HL-60/S4 treated with retinoic acid at 250 ng/mL for 4 days and 3 days (cell line): Measurements from ENCODE around the gene ZNF107.

ENCODE experiments used
- in situ Hi-C: fragments of 300-500 bp; cut with MboI; formaldehyde crosslinking; loops from 2 replicates; pipeline ENCODE4 v1.7.0; 2022; ENCODE audit warnings: low sequenced_read_pairs

Gene ZNF107

DNA sequence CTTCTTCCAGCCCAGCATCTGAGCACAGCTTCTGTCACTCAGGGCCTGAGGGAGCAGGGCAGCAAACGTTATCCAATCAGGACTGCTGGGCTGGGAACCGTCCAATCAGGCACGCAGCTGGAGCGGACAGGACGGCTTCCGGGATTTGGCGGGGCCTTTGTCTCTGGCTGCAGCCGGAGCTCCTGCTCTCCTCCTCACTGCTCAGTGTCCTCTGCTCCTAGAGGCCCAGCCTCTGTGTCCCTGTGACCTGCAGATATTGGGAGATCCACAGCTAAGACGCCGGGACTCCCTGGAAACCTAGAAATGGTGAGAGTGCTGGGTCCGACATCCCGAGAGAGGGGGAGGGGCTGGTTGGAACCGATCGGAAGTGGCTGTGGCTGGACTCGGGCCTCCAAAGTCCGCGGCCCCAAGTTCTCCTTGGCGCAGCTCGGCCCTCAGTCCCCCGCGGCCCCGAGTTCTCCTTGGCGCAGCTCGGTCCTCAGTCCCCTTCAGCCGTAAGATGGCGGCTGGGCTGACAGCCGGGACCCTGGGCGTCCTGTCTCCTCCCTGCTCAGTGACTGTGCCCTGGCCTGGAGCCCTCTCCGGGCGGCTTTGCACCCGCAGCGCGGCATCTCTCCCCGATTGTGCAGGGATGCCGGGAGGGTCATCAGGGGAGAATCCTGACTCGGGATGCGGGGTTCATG lies at the start of gene ZNF107:
Gene ZNF107 (plus strand): TSS at position 154 of the 683 bp plus-strand sequence. CDS start 150 bp downstream, at position 304.
- in situ Hi-C loops, result no loop called here

DNA sequence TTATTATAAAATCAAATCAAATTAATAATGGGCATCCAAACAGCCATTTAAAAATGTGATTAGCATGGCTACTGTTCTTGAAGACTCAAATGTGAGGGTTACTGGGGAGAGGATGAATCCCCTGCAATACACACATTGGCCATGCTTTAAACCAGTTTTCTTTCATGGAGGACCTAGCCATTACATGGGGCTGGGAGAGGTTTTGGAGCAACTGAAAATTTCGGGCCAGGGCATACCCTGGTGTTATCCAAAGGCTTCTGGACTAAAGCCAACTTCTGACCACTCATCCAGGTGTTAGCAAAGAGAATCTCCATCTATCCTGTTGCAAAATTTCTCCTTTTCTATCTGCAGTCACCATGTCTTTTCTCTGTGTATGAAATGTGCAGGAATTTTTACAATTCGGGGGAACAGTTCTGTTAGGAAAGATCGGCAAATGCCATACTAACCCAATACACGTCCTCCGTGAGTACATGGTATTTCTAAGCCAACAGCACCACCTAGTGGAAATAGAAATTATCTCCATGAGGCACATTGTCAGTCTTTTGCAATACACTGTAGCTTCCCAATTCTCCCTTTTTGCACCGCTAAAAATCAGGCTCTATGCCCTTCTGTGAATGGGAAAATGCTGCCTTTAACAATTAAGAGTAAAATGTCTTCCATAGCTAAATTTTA lies 47.0 kb upstream of the ZNF107 start:
- in situ Hi-C loops, result no loop called here

DNA sequence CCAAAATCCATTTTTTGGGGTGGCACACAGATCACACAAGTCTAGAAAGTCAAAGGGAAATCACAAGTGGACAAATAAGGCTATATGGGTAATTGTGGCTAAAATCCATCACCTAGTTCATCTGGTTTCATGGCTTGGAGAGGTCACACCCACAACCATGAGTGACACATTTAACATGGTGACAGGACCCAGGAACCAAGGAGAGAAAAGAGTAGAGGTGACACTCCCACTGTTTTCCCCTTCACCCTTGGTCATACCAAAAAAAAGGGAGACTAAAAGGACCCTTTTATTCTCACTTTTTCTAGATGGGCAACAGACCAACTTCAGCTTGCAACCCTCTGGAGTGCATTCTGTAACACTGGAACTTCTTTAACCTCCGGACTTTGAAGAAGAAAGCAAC lies 46.2 kb upstream of the ZNF107 start:
- in situ Hi-C loops, result no loop called here

DNA sequence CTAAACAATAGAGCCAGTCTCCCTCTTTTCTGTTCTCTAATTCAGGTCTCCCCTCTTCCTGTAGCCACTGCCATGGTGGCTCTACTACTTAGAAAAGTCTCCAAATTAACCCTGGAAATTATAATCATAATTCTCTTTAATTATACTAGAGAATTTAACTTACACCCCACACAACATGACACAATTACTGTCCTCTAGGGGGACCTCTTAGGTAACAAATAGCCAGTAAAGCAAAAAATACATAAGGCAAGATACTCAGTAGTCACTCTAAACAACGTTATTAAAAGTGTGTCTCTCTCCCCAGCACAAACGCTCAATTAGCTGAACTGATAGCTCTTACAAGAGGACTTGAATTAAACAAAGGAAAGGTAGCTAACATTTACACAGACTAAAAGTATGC lies 44.3 kb upstream of the ZNF107 start:
- in situ Hi-C loops, result no loop called here

DNA sequence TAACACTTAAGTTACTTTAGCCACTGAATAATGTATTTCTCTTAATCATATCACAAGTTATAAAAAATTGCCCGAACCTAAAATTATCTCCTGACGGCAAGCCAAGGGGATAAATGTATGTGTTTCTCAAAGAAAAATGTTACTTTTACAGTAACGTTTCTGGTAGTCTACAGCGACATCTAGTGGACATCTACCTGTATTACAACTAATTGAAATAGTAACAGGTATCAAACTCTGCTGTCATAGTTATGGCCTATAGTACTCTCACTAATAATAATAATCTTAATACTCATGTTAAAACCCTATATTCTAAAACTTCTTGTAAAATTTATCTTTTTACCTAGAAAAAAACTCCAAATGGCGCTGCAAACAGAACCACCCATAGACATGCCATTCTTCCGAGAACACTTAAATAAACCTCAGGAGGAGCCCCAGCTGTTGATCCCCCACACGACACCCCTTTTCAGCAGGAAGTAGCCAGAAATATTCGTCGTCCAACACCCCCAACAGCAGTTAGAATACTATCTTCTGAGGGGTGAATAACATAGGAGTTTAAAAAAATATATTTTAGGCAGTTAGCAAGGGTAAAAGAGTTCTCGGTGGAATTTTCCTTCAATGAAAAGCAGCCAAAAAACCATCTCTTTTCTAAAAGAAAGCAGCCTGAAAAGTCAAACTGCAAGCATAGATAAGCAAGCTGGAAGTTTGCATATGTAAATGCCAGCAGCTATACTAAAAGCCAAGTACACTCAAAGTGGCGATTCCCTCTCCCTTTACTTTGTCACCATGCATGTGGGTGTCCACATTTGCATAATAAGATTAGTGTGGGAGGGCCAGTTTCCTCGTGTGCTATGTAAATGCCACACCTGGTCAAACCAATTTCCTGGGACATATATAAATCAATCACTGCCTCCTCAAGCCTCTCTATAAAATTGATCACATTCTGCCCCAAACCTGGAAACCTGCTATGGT lies 40.5 kb upstream of the ZNF107 start:
- in situ Hi-C loops, result no loop called here

DNA sequence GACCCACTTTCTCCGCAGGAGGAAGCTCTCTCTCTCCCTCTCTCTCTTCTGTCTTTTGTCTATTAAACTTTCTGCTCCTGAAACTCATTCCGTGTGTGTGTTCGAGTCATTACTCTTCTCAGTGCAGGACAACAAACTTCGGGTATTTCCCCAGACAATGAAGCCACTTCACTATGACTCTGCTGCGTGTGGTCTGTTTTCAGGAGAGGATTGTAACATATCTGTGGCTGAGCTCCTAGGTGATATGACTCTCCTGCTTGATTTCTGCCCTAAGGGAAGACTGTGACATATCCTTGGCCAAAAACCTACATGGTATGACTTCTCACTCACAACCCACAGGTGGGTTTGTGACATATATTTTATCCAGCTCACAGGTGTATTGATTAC lies 39.9 kb upstream of the ZNF107 start:
- in situ Hi-C loops, result no loop called here

DNA sequence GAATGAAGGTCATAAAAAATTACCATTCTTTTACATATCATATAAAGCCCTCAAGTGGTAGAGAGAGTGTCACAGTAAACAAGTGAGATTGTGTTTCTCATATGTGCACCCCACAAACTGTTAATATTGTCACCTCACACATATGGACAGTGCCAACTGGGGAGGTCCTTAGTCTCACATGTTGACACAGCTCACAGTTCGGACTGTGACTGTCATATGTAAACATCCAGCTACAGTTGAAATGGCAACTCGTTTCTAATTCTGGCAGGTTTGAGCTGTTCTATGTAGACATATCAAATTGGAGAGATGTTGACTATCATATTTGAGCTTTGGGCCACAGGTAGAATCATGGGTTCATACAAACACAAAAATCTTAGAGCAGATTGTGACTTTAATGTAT lies 39.4 kb upstream of the ZNF107 start:
- in situ Hi-C loops, result no loop called here

DNA sequence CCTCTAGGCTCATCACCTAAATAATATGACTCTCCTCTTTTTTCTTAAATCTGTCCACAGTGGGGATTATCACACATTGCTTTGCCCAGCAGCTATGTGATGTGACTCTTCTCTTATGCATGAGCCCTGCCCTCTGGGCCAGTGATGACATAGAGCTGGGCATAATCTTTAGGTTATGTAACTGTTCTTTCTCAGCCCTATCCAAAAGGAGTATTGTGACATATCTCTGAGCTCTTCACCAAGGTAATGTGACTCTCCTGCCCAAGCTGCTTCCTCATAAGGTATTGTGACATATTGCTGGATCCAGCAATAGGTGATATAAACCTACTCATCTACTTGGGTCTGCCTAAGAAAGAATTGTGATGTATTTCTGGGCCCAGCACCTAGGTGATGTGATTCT lies 37.7 kb upstream of the ZNF107 start:
- in situ Hi-C loops, result no loop called here

DNA sequence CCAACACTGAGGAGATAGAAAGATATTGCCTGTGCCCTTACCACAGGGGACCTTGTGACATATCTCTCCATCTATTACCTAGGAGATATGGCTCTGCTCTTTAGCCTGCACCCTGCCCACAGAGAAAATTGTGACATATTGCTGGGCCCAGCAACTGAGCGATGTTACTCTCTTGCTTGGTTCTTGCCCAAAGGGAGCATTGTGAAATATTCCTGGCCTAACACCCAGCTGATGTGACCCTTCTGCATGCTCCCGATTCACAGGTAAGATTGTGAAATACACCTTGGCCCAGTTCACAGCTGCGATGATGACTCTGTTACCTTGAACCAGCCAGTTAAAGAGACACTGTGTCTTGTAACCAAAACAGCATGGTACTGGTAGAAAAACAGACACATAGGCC lies 37.2 kb upstream of the ZNF107 start:
- in situ Hi-C loops, result no loop called here

DNA sequence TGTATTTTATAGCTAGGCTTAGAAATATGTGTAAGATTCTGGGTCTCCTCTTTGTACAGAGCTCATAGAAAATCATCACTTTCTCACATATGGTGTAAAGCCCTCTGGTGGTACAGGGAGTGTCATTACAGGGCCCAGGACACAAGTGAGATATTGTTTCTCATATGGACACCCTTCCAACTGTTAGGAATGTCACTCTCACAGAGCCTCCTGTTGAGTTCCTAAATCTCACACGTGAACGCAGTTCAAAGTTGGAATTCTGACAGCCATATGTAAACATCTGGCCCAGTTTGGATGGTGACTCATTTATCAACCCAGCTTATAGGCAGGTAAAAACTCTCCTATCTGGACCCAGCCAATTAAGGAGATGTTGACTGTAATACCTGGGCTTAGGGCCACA lies 35.4 kb upstream of the ZNF107 start:
- in situ Hi-C loops, result no loop called here

DNA sequence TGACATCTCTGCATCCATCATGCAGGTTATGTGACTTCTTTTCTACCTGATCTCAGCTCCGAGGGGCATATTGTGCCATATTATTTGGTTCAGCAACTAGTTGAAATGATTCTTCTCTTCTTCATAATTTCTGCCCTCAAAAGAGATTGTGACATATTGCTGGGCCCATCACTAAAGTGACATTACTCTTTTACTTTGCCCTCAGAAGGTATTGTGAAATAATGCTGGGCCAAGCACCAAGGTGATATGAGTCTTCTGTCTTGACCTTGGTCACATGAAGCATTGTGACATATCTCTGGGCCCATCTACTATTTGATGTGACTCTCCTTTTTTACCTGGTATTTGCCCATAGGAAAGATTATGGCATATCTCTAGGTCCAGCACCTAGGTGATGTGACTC lies 33.9 kb upstream of the ZNF107 start:
- in situ Hi-C loops, result no loop called here

DNA sequence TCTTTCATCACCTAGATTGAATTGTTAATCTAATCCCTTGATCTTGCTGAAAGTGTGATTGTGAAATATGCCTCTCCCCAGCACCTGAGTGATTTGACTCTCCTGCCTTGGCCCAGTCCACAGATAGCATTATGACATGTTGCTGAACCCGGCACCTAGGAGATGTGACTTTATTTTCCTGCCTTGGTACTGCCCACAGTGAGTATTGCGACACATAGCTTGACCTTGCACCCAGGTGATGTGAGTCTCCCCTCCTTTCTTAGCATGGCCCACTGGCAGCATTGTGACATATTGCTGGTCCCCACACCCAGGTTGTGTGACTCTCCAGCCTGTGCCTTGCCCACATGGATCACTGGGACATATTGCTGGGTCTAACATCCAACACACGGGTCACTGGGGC lies 32.5 kb upstream of the ZNF107 start:
- in situ Hi-C loops, result no loop called here

DNA sequence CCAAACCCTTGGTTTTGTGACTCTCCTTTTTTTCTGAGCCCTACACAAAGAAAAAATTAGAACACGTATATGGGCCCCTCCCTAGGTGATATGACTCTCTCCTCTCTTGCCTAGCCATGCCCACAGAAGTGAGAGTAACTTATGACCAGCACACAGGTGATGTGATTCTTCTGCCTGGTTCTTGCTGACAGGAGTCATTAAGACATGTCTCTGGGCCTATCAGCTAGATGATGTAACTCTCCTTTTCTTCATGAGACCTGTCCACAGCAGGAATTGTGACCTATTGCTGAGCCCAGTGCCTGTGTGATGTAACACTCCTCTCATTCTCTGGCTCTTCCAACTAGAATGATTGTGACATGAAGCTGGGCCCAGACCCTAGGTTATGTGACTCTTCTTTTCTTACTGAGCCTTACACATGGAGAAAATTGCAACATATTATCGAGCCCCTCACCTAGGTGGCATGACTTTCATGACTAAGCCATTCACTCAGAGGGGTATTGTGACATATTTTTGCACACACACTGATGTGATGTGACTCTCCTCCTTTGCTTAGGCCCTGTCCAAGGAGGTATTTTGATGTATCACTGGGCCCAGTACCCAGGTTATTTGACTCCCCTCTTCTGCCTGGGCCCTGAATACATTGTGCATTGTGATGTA lies 31.4 kb upstream of the ZNF107 start:
- in situ Hi-C loops, result no loop called here

DNA sequence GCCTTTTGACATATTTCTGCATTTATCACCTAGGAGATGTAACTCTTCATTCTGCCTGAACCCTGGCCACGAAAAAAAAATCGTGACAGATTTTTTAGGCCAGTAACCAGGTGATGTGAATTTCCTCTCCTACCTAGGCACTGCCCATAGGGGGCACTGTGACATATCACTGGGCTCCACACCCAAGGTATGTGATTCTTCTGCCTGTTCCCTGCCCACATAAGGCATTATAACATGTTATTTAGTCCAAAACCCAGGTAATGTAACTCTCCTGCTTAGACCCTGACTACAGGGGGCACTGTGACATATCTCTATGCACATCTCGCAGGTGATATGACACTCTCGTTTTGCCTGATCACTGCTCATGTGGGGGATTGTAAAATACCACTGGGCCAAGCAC lies 29.5 kb upstream of the ZNF107 start:
- in situ Hi-C loops, result no loop called here

DNA sequence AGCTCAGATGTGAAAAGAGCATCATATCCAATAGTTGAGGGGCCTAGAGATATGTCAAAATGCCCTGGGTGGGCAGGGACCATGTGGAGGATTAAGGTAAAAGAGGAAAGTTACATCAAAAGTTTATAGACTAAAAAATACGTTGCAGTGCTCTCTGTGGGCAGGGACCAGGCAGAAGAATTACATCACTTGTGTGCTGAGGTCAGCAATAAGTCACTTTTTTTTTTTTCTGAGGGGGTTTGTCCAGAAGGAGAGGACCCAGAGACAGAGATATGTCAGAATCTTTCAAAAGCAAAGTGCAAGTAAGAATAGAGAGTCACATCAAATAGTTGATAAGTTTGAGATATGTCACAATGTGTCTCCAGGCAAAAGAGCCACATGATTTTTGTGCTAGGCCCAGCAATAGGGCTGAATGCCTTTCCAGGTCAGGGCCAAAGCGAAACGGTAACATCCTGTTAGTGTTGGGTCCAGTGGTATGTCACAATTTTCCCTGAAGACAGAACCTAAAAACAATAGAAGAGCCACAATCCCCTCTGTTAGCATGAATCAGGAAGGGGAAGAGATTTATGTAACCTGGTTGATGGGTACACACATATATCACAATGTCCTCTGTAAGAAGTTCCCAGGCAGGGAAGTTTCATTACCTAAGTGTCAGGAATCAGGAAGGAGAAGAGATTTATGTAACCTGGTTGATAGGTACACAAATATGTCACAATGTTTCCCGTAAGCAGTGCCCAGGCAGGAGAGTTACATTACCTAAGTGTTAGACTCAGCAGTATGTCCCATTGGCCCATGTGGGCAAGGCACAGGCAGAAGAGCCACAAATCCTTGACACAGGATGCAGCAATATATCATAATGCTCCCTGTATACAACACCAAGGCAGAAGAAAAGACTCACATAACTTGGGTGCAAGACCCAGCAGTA lies 28.1 kb upstream of the ZNF107 start:
- in situ Hi-C loops, result no loop called here

DNA sequence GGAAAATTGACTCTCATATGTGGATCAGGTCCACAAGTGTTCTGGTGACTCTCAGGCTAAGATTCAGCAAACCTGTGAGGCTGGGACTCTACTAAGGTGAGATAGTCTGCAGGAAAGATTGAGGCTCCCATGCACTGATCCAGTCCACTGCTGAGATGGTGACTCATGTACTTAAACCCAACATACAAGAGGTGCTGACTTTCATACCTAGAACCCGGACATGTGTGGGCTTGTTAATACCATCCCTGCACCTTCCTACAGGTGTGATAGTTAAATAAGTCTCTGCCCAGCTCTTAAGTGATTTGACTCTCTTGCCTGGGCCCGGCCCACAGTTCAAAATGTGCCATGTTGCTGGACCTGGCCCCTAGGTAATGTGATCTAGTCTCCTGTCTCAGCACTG lies 27.1 kb upstream of the ZNF107 start:
- in situ Hi-C loops, result no loop called here

DNA sequence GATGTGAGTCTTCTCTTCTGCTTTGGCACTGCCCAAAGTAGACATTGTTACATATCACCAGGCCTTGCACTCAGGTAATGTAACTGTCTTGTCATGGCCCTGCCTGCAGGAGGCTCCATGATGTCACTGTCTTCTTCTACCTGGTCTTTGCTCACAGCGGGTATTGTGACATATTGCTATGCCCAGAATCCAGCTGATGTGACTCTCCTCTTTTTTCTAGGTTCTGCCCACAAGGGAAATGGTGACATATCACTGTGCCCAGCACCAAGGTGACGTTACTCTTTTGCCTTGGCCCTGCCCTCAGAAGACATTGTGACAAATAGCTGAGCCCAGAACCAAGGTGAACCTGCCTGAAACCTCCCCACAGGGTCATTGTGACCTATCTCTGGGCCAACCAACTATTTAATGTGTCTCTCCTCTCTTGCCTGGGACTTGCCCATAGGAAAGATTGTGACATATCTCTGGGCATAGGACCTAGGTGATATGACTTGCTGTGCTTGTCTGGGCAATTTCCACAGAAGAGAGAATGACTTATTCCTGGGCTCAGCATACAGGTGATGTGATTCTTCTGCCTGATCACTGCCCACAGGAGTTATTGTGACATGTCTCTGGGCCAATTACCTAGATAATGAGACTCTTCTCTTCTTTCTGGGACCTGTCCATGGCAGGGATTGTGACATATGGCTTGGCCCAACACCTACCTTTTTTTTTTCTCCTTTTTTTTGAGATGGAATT lies 26.5 kb upstream of the ZNF107 start:
- in situ Hi-C loops, result no loop called here

DNA sequence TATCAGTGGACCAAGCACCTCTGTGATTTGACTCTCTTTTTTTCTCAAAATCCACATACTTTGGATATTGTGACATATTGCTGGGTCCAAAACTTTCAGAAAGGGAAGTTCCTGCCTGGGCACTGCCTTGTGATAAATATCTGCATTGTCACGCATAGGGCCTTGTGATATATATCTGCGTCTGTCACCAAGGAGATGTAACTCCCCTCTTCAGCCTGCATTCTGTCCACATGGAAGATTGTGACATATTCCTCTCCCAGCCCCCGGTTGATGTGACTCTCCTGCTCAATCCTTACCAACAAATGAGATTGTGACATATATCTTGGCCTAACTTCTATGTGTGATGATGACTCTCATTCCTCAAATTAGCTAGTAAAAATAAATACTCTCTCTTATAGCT lies 25.4 kb upstream of the ZNF107 start:
- in situ Hi-C loops, result no loop called here

DNA sequence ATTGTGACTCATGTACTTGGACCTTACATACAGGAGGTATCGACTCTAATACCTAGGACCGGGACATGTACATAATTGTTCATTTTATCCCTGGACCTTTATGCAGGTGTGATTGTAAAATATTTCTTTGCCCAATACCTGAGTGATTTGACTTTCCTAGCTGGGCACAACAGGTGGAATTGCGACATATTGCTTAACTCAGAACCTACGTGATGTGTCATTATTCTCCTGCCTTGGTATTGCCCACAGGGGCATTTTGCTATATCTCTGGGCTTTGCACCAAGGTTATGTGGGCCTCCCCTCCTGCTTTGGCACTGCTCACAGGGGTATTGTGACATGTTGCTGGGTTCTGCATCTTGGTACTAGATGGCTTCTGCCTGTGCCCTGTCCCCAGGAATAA lies 23.9 kb upstream of the ZNF107 start:
- in situ Hi-C loops, result no loop called here
